Caco-2 (cell line): ENCODE results near the gene SULT4A1. TPM values are rescaled to one million over a fixed set of nuclear protein-coding genes. Genes with fewer than 3 reads are reported as not detected.

ENCODE experiments used
- BruUV-seq: library from RNA; stranded (reverse); fragments of 400-500 nt; replicated peaks from 2 replicates; lab custom pipeline; 2021; lab: Mats Ljungman, UMichigan
- CTCF ChIA-PET: fragments of 300-600 bp; sonication (Branson Sonifier 250); formaldehyde crosslinking; loops from one replicate; lab custom pipeline; 2022; ENCODE audit warnings: antibody characterized with exemption; lab: Charles Lee
- POLR2A ChIA-PET: fragments of 300-600 bp; sonication (Branson Sonifier 250); formaldehyde crosslinking; loops from one replicate; lab custom pipeline; 2022; ENCODE audit warnings: antibody characterized with exemption; lab: Charles Lee
- DNase-seq, 2 experiments: peaks; one replicate each; pipeline versions ENCODE4 v3.0.0 to v3.0.0-alpha.2; 2020 to 2022
- H3K27me3 ChIP-seq: replicated peaks from 2 replicates; pipeline ENCODE4 v1.6.0; 2011; ENCODE audit warnings: low read length; ENCODE audit not compliant: control insufficient read depth, insufficient read depth
- H3K36me3 ChIP-seq: 2 replicates; pipeline ENCODE4 v1.5.1; 2011; ENCODE audit warnings: low read length; ENCODE audit not compliant: control insufficient read depth, insufficient read depth
- H3K4me1 ChIP-seq: fragments of 250-450 bp; sonication (Bioruptor Pico); 2 replicates; pipeline ENCODE4 v1.5.1; 2020; ENCODE audit warnings: mild to moderate bottlenecking
- H3K4me3 ChIP-seq: 2 replicates; pipeline ENCODE4 v1.5.1; 2011; ENCODE audit warnings: low read depth, mild to moderate bottlenecking, control low read depth, low read length
- H3K9me3 ChIP-seq: fragments of 250-450 bp; sonication (Bioruptor Pico); 2 replicates; pipeline ENCODE4 v1.5.1; 2020; ENCODE audit warnings: mild to moderate bottlenecking, moderate library complexity
- H3K27ac Mint-ChIP-seq: one replicate; pipeline ENCODE4 v1.8.0; 2022; ENCODE audit warnings: mixed read lengths; ENCODE audit not compliant: unreplicated experiment
- H3K27me3 Mint-ChIP-seq: one replicate; pipeline ENCODE4 v1.8.0; 2022; ENCODE audit warnings: mixed read lengths; ENCODE audit not compliant: insufficient read depth, unreplicated experiment
- H3K36me3 Mint-ChIP-seq: one replicate; pipeline ENCODE4 v1.8.0; 2022; ENCODE audit warnings: mild to moderate bottlenecking, mixed read lengths; ENCODE audit not compliant: insufficient read depth, unreplicated experiment
- H3K4me1 Mint-ChIP-seq: one replicate; pipeline ENCODE4 v1.8.0; 2022; ENCODE audit warnings: low read depth, mixed read lengths; ENCODE audit not compliant: unreplicated experiment
- H3K4me3 Mint-ChIP-seq: one replicate; pipeline ENCODE4 v1.8.0; 2022; ENCODE audit warnings: mild to moderate bottlenecking, moderate library complexity, mixed read lengths; ENCODE audit not compliant: unreplicated experiment
- H3K9me3 Mint-ChIP-seq: one replicate; pipeline ENCODE4 v1.8.0; 2022; ENCODE audit warnings: mixed read lengths; ENCODE audit not compliant: unreplicated experiment
- CTCF ChIP-seq, 2 experiments: fragments of 200-600 bp in 1 of 2; IDR thresholded peaks; 1 replicate in 1 of 2; 2 replicates in 1 of 2; pipeline versions ENCODE4 v1.5.1 to v1.8.0; 2011 to 2022; ENCODE audit warnings: antibody characterized with exemption in 1 of 2, control low read depth in 1 of 2, inconsistent platforms in 1 of 2, low read depth in 1 of 2, low read length in 1 of 2, mild to moderate bottlenecking in 1 of 2, moderate library complexity in 1 of 2; ENCODE audit not compliant: insufficient read depth in 1 of 2, severe bottlenecking in 1 of 2, unreplicated experiment in 1 of 2
- intact Hi-C: fragments of 100-400 bp; cut with micrococcal nuclease; formaldehyde crosslinking; loops from one replicate; pipeline ENCODE4 v1.10.0; 2022; ENCODE audit not compliant: unreplicated experiment
- total RNA-seq: library from RNA; stranded (reverse); gene quantifications from 2 replicates; pipeline ENCODE4 v1.2.3, GENCODE V29; 2022

Gene SULT4A1
- total RNA-seq, 1 experiment from 2014 or later: not detected

- Mint-ChIP-seq H3K9me3 (no peaks in the 10 kb centered on the region), H3K27ac (no peak overlapping the region), H3K4me1 (no peaks in the 10 kb centered on the region), H3K4me3 (no peak overlapping the region), H3K36me3 (no peaks in the 10 kb centered on the region), H3K27me3 (peaks cover 42% of the 10 kb centered on the region)
- Histone ChIP-seq H3K27me3 (no peaks in the 10 kb centered on the region), H3K4me1 (peaks cover 8% of the 10 kb centered on the region; the same call in 1 of the 2 replicates), H3K9me3 (no peaks in the 10 kb centered on the region), H3K4me3 (no peak overlapping the region), H3K36me3 (no peaks in the 10 kb centered on the region)
- DNase-seq: no peak
- intact Hi-C loops: loop anchor here (10.0 kb wide), 1 partner anchor 439 kb away; no protein-coding TSS in a partner anchor
- no peak for TF ChIP-seq CTCF (IDR thresholded peaks at IDR 0.05; ENCODE audit: insufficient read depth in 1 of 2, low read depth in 1 of 2, low read length in 1 of 2, severe bottlenecking in 1 of 2, unreplicated experiment in 1 of 2)
- CTCF ChIA-PET: interaction anchor here (0.6 kb wide), 1 partner anchor 512 kb away, joined by 3 read pairs; no protein-coding TSS in a partner anchor
- POLR2A ChIA-PET: no interaction called here
- BruUV-seq: no TSS peak
Observed at GRCh38 chr22:43823911-43824665, 38.2 kb downstream of the SULT4A1 start.

GRCh38 chr22:43823353-43823908, 38.9 kb downstream of the SULT4A1 start:
- H3K27ac Mint-ChIP-seq: no peak overlapping the region
- H3K36me3 Mint-ChIP-seq: no peaks in the 10 kb centered on the region
- Histone ChIP-seq H3K4me1 (peaks cover 8% of the 10 kb centered on the region; the same call in 1 of the 2 replicates), H3K4me3 (no peak overlapping the region), H3K36me3 (no peaks in the 10 kb centered on the region), H3K9me3 (no peaks in the 10 kb centered on the region), H3K27me3 (no peaks in the 10 kb centered on the region)
- ChIA-PET CTCF (interaction anchor here (0.6 kb wide), 1 partner anchor 513 kb away, joined by 3 read pairs; no protein-coding TSS in a partner anchor), POLR2A (no interaction called here)
- intact Hi-C loops: loop anchor here (10.0 kb wide), 1 partner anchor 439 kb away; no protein-coding TSS in a partner anchor
- peak in 1 of 2 experiments; percentile 37 for DNase-seq
- no peaks in the 10 kb centered on the region for H3K9me3 Mint-ChIP-seq
- no peaks in the 10 kb centered on the region for H3K4me1 Mint-ChIP-seq
- no TSS peak for BruUV-seq
- no peak overlapping the region for H3K4me3 Mint-ChIP-seq
- peaks cover 42% of the 10 kb centered on the region for H3K27me3 Mint-ChIP-seq
- TF ChIP-seq CTCF (IDR thresholded peaks at IDR 0.05; ENCODE audit: insufficient read depth in 1 of 2, low read depth in 1 of 2, low read length in 1 of 2, severe bottlenecking in 1 of 2, unreplicated experiment in 1 of 2): no peak

- CTCF ChIA-PET: no interaction called here
- H3K4me1 Mint-ChIP-seq: no peaks in the 10 kb centered on the region
- no peaks in the 10 kb centered on the region for H3K36me3 Mint-ChIP-seq
- no peak overlapping the region for H3K27ac Mint-ChIP-seq
- Histone ChIP-seq H3K27me3 (no peaks in the 10 kb centered on the region), H3K36me3 (no peaks in the 10 kb centered on the region), H3K4me3 (no peak overlapping the region), H3K4me1 (peaks cover 8% of the 10 kb centered on the region; the same call in 1 of the 2 replicates), H3K9me3 (no peaks in the 10 kb centered on the region)
- intact Hi-C loops: loop anchor here (10.0 kb wide), 1 partner anchor 437 kb away; no protein-coding TSS in a partner anchor
- H3K9me3 Mint-ChIP-seq: no peaks in the 10 kb centered on the region
- TF ChIP-seq CTCF (IDR thresholded peaks at IDR 0.05; ENCODE audit: insufficient read depth in 1 of 2, low read depth in 1 of 2, low read length in 1 of 2, severe bottlenecking in 1 of 2, unreplicated experiment in 1 of 2): no peak
- no peak for DNase-seq
- H3K27me3 Mint-ChIP-seq: peaks cover 39% of the 10 kb centered on the region
- no peak overlapping the region for H3K4me3 Mint-ChIP-seq
- POLR2A ChIA-PET: no interaction called here
- BruUV-seq: no TSS peak
Observed at GRCh38 chr22:43821606-43822425, 40.5 kb downstream of the SULT4A1 start.
